Tibial nerve (tissue), 4 donors: ENCODE data around the gene TGM2. TPM values are rescaled to one million over a fixed set of nuclear protein-coding genes. Genes with fewer than 3 reads are reported as not detected.

Source experiments
- DNase-seq, 2 donors: peaks; one replicate each; pipeline ENCODE4 v3.0.0-alpha.2; 2019; ENCODE audit warnings: low spot score in 2 of 2
- H3K27ac ChIP-seq, 4 donors: fragments of 200-600 bp; sonication (generic) in 3 of 4; one replicate each; pipeline ENCODE4 v1.5.1; 2017 to 2019; ENCODE audit warnings: mild to moderate bottlenecking in 1 of 4
- H3K27me3 ChIP-seq, 2 donors: fragments of 200-600 bp; sonication (generic) in 1 of 2; one replicate each; pipeline versions ENCODE4 v1.5.1 to v1.6.0; 2017 to 2019
- H3K36me3 ChIP-seq, 3 donors: fragments of 200-600 bp; sonication (generic); one replicate each; pipeline ENCODE4 v1.5.1; 2018 to 2019
- H3K4me1 ChIP-seq, 4 donors: fragments of 200-600 bp; sonication (generic) in 3 of 4; one replicate each; pipeline ENCODE4 v1.5.1; 2017 to 2019
- H3K4me3 ChIP-seq, 4 donors: fragments of 200-600 bp; sonication (generic) in 3 of 4; one replicate each; pipeline ENCODE4 v1.5.1; 2017 to 2019; ENCODE audit warnings: mild to moderate bottlenecking in 1 of 4, moderate library complexity in 1 of 4
- H3K9me3 ChIP-seq, 4 donors: fragments of 200-600 bp; sonication (generic) in 3 of 4; one replicate each; pipeline ENCODE4 v1.5.1; 2017 to 2019
- EP300 ChIP-seq, 2 donors: sonication (generic); formaldehyde crosslinking; IDR thresholded peaks; one replicate each; pipeline ENCODE4 v1.6.1; 2017; ENCODE audit warnings: antibody characterized with exemption in 2 of 2, mild to moderate bottlenecking in 1 of 2
- POLR2A ChIP-seq, 2 donors: fragments of 450-650 bp; IDR thresholded peaks; one replicate each; pipeline ENCODE4 v1.6.1; 2017; ENCODE audit warnings: antibody characterized with exemption in 2 of 2, mild to moderate bottlenecking in 2 of 2, moderate library complexity in 2 of 2
- WGBS, 2 donors: methylation state at CpG; one replicate each; pipeline ENCODE4 v1.1.5; 2018; 5-methylcytosine and 5-hydroxymethylcytosine counted together
- total RNA-seq, 4 donors: library from RNA; depleted of rRNA; stranded (reverse); fragments of >200 nt; gene quantifications; one replicate each; pipeline ENCODE4 v1.1.0, GENCODE V29; 2016
- TF ChIP-seq, protein P1 (sequence below), 5 experiments: fragments of 200-600 bp in 3 of 5; fragments of 450-650 bp in 2 of 5; sonication (generic) in 3 of 5; IDR thresholded peaks; one replicate each; pipeline ENCODE4 v1.5.1; 2016 to 2019; ENCODE audit warnings: antibody characterized with exemption in 5 of 5, mild to moderate bottlenecking in 3 of 5, moderate library complexity in 2 of 5

TGM2 gene
- total RNA-seq, 4 donors from 2014 or later, result 17.0 to 87.6 (median 55.8) TPM

DNA sequence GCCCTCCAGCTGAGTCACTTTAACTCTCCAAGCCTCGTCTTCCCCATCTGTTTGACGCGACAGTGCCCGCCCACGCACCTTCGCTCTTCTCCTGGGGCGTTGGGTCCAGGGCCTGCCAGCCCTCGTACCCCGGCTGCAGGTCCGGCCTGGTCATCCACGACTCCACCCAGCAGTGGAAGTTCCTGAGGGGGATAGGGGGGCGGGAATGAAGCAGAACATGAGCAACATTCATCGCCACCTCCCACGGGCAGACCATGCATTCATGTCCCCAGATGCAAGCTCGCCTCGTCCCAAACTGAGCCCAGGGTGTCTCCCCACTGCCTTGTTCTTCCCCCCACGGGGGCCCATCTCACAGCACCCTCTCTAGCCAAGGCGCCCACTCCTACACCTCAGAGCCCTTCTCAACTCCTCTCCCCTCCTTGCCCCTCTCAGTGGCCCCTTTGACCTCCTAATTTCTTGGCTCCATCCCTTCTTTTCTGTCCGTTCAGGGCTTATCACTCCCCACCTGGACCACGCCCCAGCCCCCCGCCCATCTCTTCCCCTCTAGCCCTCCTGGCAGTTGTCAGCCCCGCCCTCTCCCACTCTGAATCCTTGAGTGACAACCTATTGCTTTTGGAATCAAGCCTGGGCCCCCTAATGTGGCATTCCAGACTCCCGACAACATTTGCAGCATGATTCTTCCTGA, 23.7 kb downstream of the TGM2 start:
- WGBS, 2 donors, result 75% methylated on average over 23 of the region's 23 CpGs
- peaks cover 0 to 27% (median 18%) of the 10 kb centered on the region in 4 donors for H3K4me1 ChIP-seq
- H3K4me3 ChIP-seq, result no peak overlapping the region
- no peaks in the 10 kb centered on the region for H3K9me3 ChIP-seq
- no peaks in the 10 kb centered on the region for H3K27me3 ChIP-seq
- TF ChIP-seq EP300 (IDR thresholded peaks at IDR 0.05), result no peak
- no peak for TF ChIP-seq POLR2A (IDR thresholded peaks at IDR 0.05)
- TF ChIP-seq, protein P1, sequence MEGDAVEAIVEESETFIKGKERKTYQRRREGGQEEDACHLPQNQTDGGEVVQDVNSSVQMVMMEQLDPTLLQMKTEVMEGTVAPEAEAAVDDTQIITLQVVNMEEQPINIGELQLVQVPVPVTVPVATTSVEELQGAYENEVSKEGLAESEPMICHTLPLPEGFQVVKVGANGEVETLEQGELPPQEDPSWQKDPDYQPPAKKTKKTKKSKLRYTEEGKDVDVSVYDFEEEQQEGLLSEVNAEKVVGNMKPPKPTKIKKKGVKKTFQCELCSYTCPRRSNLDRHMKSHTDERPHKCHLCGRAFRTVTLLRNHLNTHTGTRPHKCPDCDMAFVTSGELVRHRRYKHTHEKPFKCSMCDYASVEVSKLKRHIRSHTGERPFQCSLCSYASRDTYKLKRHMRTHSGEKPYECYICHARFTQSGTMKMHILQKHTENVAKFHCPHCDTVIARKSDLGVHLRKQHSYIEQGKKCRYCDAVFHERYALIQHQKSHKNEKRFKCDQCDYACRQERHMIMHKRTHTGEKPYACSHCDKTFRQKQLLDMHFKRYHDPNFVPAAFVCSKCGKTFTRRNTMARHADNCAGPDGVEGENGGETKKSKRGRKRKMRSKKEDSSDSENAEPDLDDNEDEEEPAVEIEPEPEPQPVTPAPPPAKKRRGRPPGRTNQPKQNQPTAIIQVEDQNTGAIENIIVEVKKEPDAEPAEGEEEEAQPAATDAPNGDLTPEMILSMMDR (IDR thresholded peaks at IDR 0.05), result no peak
- no peaks in the 10 kb centered on the region for H3K36me3 ChIP-seq
- no peak for DNase-seq
- H3K27ac ChIP-seq, result no peak overlapping the region

DNA sequence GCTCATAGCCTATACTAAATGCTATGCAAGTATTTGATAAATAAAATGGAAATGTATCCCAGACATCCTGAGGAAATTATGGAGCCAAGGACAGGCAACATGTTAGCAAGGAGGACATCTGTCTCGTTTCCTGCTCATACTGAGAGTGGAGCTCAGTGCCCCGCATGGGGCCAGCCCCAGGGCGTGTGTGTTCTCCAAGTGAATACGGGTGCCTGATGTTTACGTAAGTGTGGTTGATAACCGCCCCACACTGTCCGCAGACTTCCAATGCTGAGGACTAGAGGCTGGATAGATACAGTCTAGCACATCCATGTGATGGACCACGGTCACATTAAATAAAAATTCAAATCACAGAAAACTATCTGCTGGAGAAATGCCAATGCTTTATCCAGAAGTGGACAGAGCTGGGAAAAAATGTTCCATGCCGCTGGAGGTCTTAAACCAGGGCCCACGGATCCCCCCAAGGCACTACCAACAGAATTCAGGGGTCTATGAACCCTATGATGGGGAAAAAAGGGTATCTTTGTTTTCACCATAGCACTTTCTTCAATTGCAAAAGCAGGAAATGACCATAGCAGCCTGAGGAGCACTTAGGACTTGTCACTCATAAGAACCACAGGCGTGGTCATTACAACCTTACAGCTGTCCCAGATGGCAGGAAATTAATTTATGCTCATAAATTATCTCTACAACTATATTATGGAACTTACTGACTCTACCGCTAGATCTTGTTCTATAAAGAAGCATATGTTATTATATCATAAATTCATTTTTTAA, 24.9 kb downstream of the TGM2 start:
- DNase-seq, result no peak
- 62 to 67% methylated on average over 12 of the region's 12 CpGs for WGBS, 2 donors
- Histone ChIP-seq H3K4me1 (peaks cover 0 to 25% (median 15%) of the 10 kb centered on the region in 4 donors), H3K27me3 (no peaks in the 10 kb centered on the region), H3K9me3 (no peaks in the 10 kb centered on the region), H3K27ac (no peak overlapping the region), H3K36me3 (no peaks in the 10 kb centered on the region), H3K4me3 (no peak overlapping the region)
- no peak for TF ChIP-seq POLR2A (IDR thresholded peaks at IDR 0.05)
- TF ChIP-seq EP300 (IDR thresholded peaks at IDR 0.05), result no peak
- TF ChIP-seq, protein P1 (IDR thresholded peaks at IDR 0.05), result no peak

DNA sequence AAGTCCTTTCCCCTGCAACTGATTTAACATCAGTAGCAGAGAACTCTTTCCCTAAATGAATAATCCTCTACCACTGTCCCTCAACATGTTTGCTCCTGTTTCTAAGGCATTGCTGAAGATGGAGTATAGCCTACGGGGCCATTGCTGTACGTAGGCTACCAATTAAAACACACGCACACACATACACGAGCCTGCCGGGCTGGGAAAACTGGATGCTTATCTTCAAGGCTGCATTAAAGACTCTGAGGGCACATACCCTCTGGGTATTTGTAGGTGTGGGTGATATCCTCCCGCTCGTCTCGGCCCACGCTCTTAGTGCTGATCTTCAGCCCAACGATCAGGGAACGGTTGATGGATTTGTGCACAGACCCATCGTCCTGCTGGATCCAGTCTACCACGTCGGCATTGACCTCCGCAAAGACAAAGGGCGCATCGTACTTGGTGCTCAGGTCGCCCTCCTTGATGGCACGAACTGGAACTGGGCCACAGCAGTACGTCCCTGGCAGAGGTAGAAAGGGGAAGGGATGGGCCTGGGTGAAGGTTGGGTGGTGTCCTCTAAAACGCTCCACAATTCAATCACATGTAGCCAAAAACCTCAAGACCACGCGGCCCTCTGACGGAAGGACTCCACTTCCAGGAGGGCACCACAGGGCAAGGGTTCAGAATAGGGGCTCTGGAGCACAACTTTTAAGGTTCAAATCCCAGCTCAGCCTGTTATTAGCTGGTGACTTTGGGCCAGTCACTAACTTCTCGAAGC, 25.7 kb downstream of the TGM2 start:
- H3K4me3 ChIP-seq, result no peak overlapping the region
- no peak for DNase-seq
- TF ChIP-seq POLR2A (IDR thresholded peaks at IDR 0.05), result no peak
- TF ChIP-seq, protein P1 (IDR thresholded peaks at IDR 0.05), result no peak
- no peak for TF ChIP-seq EP300 (IDR thresholded peaks at IDR 0.05)
- H3K4me1 ChIP-seq, result peaks cover 0 to 25% (median 7%) of the 10 kb centered on the region in 4 donors
- no peaks in the 10 kb centered on the region for H3K27me3 ChIP-seq
- H3K36me3 ChIP-seq, result no peaks in the 10 kb centered on the region
- no peak overlapping the region for H3K27ac ChIP-seq
- 96% methylated on average over 25 of the region's 25 CpGs for WGBS, 2 donors
- no peaks in the 10 kb centered on the region for H3K9me3 ChIP-seq

DNA sequence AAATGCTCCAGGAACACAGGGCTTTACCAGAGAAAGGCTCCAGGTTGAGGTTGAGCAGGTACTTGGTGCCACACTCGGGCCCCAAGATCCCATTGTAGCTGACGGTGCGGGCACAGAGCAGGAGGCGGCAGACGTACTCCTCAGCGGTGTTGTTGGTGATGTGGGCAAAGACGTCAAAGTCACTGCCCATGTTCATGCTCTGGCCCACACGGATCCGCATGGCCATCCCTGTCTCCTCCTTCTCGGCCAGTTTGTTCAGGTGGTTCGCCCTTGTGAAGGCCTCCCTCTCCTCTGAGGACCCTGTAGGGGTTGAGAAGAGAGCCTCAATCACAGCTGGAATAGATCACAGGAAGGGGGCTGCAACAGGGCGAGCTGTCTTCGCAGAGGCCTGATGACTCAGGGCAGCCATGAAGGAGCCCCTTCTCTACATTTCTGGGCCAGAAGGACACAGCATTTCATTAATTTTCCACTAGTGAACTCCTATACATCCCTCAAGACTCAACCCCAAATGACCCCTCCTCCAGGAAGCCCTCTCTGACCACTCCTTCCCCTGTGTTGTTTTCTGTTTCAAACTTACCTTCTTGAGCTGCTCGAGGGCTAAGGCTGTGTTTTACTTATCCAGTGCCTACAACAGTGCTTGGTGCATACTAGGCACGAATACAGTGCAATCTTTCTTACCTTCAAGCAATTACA, 26.8 kb downstream of the TGM2 start:
- 94 to 97% methylated on average over 15 of the region's 15 CpGs for WGBS, 2 donors
- no peaks in the 10 kb centered on the region for H3K36me3 ChIP-seq
- H3K4me1 ChIP-seq, result peaks cover 0 to 21% (median 0%) of the 10 kb centered on the region in 4 donors
- H3K27me3 ChIP-seq, result no peaks in the 10 kb centered on the region
- no peak for TF ChIP-seq POLR2A (IDR thresholded peaks at IDR 0.05)
- no peak for TF ChIP-seq EP300 (IDR thresholded peaks at IDR 0.05)
- TF ChIP-seq, protein P1 (IDR thresholded peaks at IDR 0.05), result no peak
- no peak overlapping the region for H3K27ac ChIP-seq
- no peak overlapping the region for H3K4me3 ChIP-seq
- H3K9me3 ChIP-seq, result no peaks in the 10 kb centered on the region
- no peak for DNase-seq
